ENCODE measurements around the gene KCNQ1. TPM values are rescaled to one million over a fixed set of nuclear protein-coding genes. Genes with fewer than 3 reads are reported as not detected.

The KCNQ1 gene
- total RNA-seq, 4 donors from 2014 or later = 0.89 to 2.2 (median 1.3) TPM

GRCh38 chr11:2750101-2750681 is 305.4 kb downstream of the KCNQ1 start:
- Histone ChIP-seq H3K9me3 (no peaks in the 10 kb centered on the region), H3K27me3 (peaks cover 8% of the 10 kb centered on the region), H3K36me3 (no peaks in the 10 kb centered on the region), H3K4me3 (no peak overlapping the region), H3K27ac (no peak overlapping the region), H3K4me1 (peaks cover 10% of the 10 kb centered on the region)
- no peak for TF ChIP-seq EP300 (IDR thresholded peaks at IDR 0.05)
- no peak for TF ChIP-seq POLR2AphosphoS5 (IDR thresholded peaks at IDR 0.05)
- TF ChIP-seq POLR2A (IDR thresholded peaks at IDR 0.05) = no peak
- TF ChIP-seq CTCF (IDR thresholded peaks at IDR 0.05) = no peak
- 91% methylated on average over 9 of the region's 9 CpGs for WGBS
- peak in 1 of 2 donors; percentile 49 for DNase-seq (ENCODE audit: low spot score in 2 of 2)

- Histone ChIP-seq H3K9me3 (no peaks in the 10 kb centered on the region), H3K27ac (no peak overlapping the region), H3K36me3 (no peaks in the 10 kb centered on the region), H3K4me1 (peaks cover 10% of the 10 kb centered on the region), H3K4me3 (no peak overlapping the region), H3K27me3 (peaks cover 8% of the 10 kb centered on the region)
- DNase-seq (ENCODE audit: low spot score in 2 of 2) = peak in 1 of 2 donors; percentile 56
- 74% methylated on average over 22 of the region's 24 CpGs for WGBS
- TF ChIP-seq POLR2AphosphoS5 (IDR thresholded peaks at IDR 0.05) = no peak
- TF ChIP-seq CTCF (IDR thresholded peaks at IDR 0.05) = no peak
- TF ChIP-seq EP300 (IDR thresholded peaks at IDR 0.05) = no peak
- no peak for TF ChIP-seq POLR2A (IDR thresholded peaks at IDR 0.05)
Observed at GRCh38 chr11:2750682-2751522, 306.1 kb downstream of the KCNQ1 start.

- Histone ChIP-seq H3K9me3 (no peaks in the 10 kb centered on the region), H3K4me3 (no peak overlapping the region), H3K36me3 (no peaks in the 10 kb centered on the region), H3K4me1 (peaks cover 10% of the 10 kb centered on the region), H3K27me3 (peaks cover 8% of the 10 kb centered on the region), H3K27ac (no peak overlapping the region)
- 97% methylated on average over 12 of the region's 24 CpGs for WGBS
- peak in 1 of 2 donors; percentile 50 for DNase-seq (ENCODE audit: low spot score in 2 of 2)
- TF ChIP-seq CTCF (IDR thresholded peaks at IDR 0.05) = no peak
Observed at GRCh38 chr11:2751523-2752203, 306.9 kb downstream of the KCNQ1 start.

GRCh38 chr11:2752204-2752770 is 307.5 kb downstream of the KCNQ1 start:
- WGBS = 94% methylated on average over 10 of the region's 12 CpGs
- Histone ChIP-seq H3K4me3 (no peak overlapping the region), H3K9me3 (no peaks in the 10 kb centered on the region), H3K27ac (no peak overlapping the region), H3K36me3 (no peaks in the 10 kb centered on the region), H3K27me3 (peaks cover 8% of the 10 kb centered on the region), H3K4me1 (peaks cover 8% of the 10 kb centered on the region)
- no peak for DNase-seq (ENCODE audit: low spot score in 2 of 2)
- TF ChIP-seq POLR2AphosphoS5 (IDR thresholded peaks at IDR 0.05) (no peak), EP300 (IDR thresholded peaks at IDR 0.05) (no peak), POLR2A (IDR thresholded peaks at IDR 0.05) (no peak), CTCF (IDR thresholded peaks at IDR 0.05) (no peak)

GRCh38 chr11:2752923-2753322 is 308.1 kb downstream of the KCNQ1 start:
- DNase-seq (ENCODE audit: low spot score in 2 of 2) = peak in 1 of 2 donors; percentile 31
- H3K36me3 ChIP-seq = no peaks in the 10 kb centered on the region
- H3K9me3 ChIP-seq = no peaks in the 10 kb centered on the region
- no peak for TF ChIP-seq EP300 (IDR thresholded peaks at IDR 0.05)
- TF ChIP-seq POLR2AphosphoS5 (IDR thresholded peaks at IDR 0.05) = no peak
- TF ChIP-seq CTCF (IDR thresholded peaks at IDR 0.05) = no peak
- no peak for TF ChIP-seq POLR2A (IDR thresholded peaks at IDR 0.05)
- H3K4me3 ChIP-seq = no peak overlapping the region
- no peak overlapping the region for H3K27ac ChIP-seq
- H3K4me1 ChIP-seq = peaks cover 2% of the 10 kb centered on the region
- H3K27me3 ChIP-seq = peaks cover 8% of the 10 kb centered on the region
- WGBS = 51% methylated on average over 3 of the region's 12 CpGs
